ENCODE measurements around the gene TWNK. TPM values are rescaled to one million over a fixed set of nuclear protein-coding genes. Genes with fewer than 3 reads are reported as not detected.

TWNK gene
- polyA plus RNA-seq, 4 donors, result 9.6 to 15.9 (median 15.4) TPM

DNA sequence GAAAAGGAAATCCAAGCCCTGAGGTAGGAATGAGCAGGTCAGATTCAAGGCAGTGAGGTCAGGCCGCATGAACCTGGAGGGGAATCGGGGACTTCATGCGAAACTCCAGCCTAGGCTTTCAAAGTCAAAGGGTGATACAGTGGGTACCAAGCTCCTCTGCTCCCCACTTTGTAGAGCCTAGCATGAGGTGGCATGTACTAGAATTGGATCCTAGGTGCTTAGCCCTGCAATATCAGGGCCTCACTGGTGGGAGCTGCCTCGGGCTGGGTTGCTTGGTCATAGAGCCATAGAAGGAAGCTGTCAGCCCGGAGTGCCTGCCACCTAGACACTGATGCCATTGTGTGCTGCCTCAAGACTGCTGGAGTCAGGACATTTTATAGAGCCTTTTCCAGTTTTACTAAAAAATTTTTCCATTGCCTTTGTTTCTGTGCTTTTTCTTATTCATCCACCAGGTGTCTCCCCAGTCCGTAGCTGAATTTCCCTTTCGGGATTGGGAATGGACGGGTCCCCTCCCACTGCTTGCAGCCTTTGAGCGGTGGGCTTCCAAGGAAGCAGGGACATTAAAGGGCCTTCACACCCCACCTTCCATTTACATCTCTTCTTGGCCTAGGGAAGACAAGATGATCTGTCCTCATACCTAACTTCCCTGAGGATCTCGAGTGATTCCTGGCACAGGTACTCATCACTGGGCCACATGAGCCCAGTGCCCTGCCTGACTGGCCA lies 6.8 kb downstream of the TWNK start:
- DNase-seq (ENCODE audit: low read depth in 4 of 4, low spot score in 3 of 4), result no peak

DNA sequence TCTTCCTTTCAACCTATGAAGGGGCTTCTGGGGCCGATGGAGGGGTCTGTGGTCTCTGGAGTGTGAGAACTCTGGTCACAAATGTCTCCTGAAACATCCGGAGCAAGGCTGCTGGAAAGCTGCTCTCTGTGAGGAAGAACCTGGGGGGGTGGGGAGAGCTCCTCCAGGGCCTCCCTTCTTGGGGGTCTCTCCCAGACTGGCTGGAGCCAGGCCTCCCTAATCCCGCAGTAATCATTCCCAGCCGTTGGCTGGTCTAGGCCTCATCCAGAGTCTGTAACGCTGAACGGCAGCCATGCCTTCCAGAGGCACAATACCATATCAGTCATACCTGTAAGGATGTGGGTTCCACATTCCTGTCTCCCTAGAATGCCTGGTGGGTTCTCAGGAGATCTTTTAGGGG lies 7.8 kb downstream of the TWNK start:
- DNase-seq (ENCODE audit: low read depth in 4 of 4, low spot score in 3 of 4), result no peak

DNA sequence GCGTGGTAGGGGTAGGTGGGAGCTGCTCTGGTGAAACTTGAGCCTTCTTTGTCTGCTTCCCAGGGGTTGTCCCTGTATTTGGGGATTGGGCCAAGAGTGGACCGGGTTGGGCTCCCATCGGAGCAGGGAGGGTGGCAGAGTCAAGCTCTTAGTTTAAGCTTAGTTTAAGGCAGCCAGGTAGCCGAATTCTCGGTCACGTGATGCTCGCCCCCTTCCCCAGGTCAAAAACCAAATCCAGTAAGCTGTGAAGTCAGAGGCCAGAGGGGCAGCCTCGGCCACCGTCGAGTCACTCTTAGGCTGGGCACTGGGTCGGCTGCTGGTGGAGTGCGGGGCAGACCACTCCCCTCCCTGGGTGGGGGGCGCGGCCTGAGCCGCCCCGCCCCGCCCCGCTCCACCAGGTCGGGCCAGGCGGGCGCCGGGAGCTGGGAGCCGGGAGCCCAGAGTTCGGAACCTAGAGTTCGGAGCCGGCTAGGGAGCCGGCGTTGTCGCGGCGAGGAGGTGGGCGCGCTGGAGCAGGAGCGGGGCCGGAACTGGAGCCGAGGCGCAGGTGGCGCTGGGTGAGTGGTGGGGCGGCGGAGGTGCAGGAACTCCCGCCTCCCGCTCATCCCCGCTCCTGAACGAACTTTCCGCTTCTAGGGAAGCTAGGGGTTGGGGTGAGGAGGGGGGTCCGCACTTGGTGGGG lies 9.5 kb downstream of the TWNK start:
- no peak for DNase-seq (ENCODE audit: low read depth in 4 of 4, low spot score in 3 of 4)

DNA sequence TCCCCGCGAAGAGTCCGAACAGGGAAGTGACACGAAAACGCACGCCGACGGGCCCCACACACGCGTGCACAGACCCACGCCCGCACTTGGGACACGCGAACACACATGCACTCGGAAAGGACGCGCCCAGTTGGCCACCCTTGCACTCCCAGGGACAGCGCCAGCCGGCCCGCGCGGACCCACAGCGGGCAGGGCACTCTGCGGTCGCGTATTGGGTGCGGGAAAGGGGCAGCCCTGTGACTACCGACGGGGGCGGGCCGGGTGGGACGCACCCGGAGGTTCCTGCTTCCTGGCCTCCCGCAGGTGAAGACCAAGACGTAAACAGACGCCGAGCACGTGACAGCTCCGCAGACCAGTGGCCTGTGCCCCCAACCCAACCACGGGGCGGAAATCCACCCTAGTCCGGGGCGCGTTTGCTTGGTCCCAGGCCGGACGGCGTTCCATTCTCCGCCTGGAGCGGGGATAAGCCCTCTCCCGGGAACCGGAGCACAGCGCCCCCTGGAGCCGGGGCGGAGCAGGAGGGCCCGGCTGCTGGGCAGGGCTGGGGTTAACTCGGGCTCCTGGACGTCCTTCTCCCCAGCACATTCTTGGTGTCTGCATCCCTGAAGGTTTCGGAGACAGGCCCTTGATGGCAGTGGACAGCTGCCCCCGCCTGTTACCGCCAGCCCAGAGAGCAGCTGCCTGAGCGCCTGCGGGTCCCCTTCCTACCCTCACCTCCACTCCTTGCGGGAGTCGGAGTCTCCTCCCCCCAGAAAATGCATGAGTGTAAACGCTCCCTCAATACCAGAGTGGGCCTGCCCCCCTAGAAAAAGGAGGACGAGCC lies 10.2 kb downstream of the TWNK start:
- no peak for DNase-seq (ENCODE audit: low read depth in 4 of 4, low spot score in 3 of 4)

DNA sequence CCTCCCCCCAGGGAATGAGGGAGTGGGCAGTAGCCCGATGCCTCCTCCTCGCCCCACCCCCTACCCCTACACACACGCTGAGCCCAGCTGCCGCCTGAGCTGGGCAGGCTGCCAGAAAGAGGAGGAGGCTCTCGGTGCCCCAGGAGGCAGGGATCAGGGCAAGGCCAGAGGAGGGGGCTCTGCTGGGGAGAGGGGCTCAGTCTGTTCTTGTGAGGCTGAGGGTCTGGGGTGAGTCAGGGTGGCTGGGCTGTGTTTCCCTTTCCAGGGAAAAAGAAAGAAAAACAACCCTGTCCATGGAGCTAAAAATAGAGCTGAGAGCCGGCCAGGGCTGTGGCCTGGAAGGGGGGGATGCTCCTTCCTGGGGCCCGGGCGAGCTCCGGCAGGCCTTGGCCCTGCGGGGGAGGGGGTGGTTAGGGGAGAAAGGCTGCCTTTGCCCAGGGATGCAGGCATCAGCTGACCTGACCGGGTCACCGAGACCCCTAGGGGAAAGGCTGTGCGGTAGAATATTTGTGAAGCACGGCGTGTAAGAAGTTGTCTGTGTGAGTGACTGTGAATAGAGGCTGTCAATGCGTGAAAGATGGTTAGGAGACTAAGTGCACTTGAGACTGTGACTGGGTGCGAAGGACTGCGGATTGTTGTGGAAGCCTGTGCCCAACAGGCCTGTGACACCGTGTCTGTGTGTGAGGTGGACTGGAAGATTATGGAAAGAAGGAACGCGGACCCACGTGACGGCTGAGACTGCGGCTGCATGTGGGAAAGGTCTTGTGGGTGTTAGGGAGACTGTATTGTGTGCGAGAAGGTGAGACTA lies 11.0 kb downstream of the TWNK start:
- peak; percentile 81 to 87 (median 84) for DNase-seq (ENCODE audit: low read depth in 4 of 4, low spot score in 3 of 4)

DNA sequence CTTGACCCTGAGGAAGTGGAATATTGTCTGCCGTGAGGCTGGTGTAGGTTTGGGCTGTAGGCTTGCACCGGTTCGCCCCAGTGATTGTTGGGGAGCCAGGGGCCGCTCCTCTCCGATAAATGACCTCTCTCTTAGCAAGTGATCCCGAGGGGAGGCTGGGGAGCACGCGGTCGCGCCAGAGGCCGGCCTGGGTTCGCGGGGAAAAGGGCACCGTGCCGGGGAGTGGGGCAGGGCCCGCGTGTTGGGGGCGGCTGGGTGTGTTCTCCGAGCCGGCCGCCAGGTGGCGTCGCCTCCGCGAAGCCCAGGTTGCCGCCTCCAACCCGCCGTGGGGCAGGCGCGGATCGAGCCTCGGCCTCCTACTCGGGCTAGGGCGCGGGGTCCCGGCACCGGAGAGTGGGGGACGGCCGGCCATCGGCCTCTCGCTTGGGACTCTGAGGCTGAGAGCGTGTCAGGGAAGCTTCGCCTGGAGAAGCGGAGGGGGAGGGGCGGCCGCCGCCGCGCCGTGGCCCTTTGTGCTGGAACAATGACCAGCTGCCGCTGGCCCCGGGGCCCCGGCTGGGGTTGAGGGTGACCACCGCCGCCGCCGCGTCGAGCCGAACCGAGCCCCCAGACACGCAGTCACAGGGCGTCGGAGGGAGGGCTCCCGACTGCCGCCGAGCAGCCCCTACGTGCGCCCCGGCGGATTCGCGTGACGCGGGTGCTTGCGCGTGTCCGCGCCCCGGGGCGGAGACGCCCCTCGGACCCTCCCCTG lies 11.8 kb downstream of the TWNK start:
- peak in 1 of 4 donors; percentile 74 for DNase-seq (ENCODE audit: low read depth in 4 of 4, low spot score in 3 of 4)

DNA sequence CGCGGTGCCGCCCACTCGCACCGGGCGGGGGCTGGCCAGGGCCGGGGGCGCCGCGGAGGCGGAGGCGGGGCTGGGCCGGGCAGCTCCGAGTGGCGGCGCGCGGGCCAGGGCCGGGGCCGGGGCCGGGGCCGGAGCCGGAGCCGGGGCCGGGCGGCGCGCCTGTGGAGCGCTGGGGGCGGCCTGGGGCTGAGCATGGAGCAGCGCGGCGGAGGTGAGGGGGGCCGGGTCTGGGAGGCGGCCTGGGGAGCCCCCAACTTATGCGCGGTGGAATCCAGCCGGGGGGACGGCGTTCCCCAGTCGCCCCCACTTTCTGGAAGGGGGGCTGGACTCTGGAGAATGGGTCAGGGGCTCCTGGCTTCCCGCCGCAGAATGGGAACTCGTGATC lies 12.4 kb downstream of the TWNK start, which contains the start of gene LZTS2:
Gene LZTS2, plus strand, starts transcription at position 67 of the 385 bp plus-strand sequence. CDS start 2,731 bp downstream, outside the sequence.
- DNase-seq (ENCODE audit: low read depth in 4 of 4, low spot score in 3 of 4), result no peak

DNA sequence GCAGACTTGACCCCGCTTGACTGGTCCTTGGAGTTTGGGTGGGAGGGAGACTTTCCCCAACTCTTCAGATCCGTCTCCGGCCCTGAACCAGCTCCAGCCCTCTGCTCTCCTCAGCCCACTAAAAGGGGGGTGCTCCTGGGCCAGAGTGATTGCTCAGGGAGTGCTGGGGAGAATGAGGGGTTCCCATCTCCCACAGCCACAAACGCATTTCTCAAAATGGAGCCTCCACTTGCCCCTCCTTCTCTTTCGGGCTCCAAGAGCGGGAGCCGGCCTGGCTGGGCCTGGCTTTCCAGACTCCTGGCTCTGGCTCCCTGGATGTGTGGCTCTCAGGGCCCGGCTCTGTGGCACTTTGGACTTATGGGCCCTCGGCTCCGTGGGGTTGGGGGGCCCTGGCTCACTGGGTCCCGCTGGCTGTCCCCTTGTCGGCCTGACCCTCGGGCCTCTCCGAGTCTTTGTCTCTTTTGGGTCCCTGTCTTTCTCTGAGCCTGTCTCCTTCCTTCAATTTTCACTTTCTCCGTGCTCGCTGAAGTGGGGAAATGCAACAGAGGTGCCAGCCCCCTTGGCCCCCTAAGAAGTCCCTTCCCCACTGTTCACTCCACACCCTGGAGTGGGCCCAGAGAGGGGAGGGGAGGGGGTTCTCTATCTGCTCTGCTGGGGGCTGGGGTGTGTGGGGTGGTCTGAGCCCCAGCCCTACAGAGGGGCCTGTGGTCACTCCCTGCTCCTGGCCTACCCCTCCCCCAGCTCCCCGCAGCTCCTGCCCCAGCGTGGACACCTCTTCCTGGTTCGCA lies 13.0 kb downstream of the TWNK start:
- no peak for DNase-seq (ENCODE audit: low read depth in 4 of 4, low spot score in 3 of 4)

DNA sequence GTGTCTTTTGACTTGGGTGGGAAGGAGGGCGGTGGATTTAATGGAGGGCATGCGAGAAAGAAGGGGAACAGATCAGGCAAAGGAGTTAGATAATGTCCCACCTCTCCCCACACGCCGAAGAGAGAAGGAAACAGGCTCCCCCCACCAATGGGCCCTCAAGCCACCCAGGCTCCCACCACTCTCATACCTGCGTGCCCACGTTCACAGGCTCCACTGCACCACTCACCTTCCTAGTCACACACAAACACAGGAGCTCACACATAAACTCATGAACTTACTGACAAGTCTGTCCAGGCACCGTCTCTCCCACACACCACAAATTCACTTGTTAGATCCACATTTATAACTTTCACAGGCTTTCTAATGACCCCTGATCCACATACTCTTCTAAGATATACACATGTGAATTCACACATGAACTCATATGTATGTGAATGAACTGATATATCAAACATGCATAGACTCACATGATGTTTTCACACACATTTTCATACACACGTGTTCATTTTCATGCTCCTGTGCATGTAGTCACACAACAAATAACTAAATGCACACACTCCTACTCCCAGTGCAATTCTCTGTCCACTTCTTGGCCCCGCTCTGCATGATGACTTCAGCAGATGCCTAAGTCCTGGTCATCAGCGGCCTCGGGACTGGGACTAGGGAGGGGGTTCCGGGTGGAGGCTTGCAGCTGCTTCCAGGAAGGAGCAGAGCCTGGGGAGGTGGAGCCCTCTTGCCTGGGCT lies 13.7 kb downstream of the TWNK start:
- peak in 3 of 4 donors; percentile 65 to 80 (median 70) for DNase-seq (ENCODE audit: low read depth in 4 of 4, low spot score in 3 of 4)

DNA sequence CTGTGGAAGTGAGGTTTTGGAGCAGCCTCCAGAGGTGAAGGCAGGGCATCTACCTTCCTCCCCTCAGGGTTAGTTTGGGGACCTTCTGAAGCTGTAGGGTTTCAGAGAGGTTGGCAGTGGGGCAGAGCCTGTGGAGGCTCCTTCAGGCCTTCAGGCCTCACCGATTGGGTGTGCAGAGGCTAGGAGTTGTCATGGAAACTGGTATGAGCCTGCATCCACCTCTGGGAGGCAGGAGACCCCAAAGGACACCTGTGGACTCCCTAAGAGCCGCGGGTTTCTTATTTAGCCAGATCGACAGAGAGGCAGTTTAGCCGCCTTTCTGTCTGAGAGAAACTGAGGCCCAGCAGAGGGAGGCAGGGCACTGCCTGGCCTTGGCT lies 14.3 kb downstream of the TWNK start:
- DNase-seq (ENCODE audit: low read depth in 4 of 4, low spot score in 3 of 4), result no peak

DNA sequence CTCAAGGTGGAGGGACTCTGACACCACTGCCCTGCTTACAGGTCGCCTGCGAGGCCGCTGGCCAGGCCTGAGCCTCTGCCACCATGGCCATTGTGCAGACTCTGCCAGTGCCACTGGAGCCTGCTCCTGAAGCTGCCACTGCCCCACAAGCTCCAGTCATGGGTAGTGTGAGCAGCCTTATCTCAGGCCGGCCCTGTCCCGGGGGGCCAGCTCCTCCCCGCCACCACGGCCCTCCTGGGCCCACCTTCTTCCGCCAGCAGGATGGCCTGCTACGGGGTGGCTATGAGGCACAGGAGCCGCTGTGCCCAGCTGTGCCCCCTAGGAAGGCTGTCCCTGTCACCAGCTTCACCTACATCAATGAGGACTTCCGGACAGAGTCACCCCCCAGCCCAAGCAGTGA lies 15.1 kb downstream of the TWNK start:
- no peak for DNase-seq (ENCODE audit: low read depth in 4 of 4, low spot score in 3 of 4)

DNA sequence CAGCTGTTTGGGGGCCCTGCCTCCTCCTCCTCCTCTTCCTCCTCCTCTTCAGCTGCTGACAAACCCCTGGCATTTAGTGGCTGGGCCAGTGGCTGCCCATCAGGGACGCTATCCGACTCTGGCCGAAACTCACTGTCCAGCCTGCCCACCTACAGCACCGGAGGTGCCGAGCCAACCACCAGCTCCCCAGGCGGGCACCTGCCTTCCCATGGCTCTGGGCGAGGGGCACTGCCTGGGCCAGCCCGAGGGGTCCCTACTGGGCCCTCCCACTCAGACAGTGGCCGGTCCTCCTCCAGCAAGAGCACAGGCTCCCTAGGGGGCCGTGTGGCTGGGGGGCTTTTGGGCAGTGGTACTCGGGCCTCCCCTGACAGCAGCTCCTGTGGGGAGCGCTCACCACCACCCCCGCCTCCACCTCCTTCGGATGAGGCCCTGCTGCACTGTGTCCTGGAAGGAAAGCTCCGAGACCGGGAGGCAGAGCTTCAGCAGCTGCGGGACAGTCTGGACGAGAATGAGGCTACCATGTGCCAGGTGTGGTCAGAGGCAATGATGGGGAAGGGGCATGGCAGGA lies 16.4 kb downstream of the TWNK start:
- DNase-seq (ENCODE audit: low read depth in 4 of 4, low spot score in 3 of 4), result no peak

DNA sequence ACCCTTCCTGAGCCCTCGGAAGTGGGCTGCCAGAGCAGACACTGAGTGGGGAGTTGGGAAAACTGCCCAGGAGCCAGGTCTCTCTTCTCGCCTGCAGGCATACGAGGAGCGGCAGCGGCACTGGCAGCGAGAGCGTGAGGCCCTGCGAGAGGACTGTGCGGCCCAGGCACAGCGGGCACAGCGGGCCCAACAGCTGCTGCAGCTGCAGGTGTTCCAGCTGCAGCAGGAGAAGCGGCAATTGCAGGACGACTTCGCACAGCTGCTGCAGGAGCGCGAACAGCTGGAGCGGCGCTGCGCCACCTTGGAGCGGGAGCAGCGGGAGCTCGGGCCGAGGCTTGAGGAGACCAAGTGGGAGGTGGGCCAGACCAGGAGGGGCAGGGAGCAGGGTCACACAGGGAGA lies 18.0 kb downstream of the TWNK start:
- DNase-seq (ENCODE audit: low read depth in 4 of 4, low spot score in 3 of 4), result no peak

DNA sequence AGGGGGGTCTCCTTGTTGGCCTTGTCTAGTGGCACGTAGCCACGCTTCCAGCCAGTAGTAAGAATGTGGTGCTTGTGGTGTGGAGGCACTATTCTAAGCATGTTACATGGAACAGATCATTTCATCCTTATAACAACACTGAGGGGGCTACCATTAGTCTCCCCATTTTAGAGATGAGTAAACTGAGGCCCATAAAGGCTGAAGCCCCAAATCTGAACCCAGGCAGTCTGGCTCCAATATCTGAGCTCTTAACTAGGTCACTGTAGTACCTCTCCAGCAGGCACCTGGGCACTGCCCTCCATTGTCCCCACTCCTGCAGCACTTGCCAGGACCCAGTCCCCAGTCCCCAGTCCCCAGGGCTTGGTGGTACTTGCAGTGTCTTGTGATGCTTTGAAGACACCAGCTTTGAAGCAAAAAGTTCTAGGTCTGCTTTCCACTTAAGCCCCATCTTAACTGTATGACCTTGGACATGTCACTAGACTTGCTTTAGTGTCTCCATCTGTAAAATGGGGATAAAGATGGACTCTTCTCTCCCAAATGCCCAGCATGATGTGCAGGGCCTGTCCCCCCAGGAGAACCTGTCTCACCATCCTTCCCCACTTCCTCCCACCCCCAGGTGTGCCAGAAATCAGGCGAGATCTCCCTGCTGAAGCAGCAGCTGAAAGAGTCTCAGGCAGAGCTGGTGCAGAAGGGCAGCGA lies 18.7 kb downstream of the TWNK start:
- no peak for DNase-seq (ENCODE audit: low read depth in 4 of 4, low spot score in 3 of 4)

DNA sequence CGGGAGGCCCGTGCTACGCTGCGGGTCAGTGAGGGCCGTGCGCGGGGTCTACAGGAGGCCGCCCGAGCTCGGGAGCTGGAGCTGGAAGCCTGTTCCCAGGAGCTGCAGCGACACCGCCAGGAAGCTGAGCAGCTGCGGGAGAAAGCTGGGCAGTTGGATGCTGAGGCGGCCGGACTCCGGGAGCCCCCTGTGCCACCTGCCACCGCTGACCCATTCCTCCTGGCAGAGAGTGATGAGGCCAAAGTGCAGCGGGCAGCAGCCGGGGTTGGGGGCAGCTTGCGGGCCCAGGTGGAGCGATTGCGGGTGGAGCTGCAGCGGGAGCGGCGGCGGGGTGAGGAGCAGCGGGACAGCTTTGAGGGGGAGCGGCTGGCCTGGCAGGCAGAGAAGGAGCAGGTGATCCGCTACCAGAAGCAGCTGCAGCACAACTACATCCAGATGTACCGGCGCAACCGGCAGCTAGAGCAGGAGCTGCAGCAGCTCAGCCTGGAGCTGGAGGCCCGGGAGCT lies 19.3 kb downstream of the TWNK start:
- no peak for DNase-seq (ENCODE audit: low read depth in 4 of 4, low spot score in 3 of 4)

DNA sequence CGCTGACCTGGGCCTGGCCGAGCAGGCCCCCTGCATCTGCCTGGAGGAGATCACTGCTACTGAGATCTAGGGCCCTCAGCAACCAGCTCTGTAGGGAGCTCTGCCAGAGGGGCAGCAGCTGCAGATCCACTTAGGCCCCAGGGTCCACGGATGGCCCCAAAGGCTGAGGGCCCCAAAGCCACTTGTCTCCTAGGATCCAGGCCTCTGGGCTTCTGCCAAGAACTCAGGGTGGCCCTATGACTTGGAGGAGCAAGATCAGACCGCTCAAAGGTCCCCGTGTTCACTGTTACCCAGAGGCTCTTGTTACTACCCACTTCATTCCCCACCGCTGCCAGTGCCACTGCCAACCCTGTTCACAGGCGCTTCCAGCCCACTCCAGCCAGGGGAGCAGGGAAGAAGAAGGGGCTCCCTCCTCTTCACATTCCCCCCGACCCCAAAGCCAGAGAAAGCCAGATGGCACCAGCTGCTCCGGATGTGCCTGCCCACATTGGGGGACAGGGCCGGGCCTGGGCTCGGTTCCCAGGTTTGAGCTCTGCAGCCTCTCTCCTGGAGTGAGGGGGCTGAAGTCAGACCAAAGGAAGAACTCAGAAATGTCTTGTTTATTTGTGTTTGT lies 19.9 kb downstream of the TWNK start:
- no peak for DNase-seq (ENCODE audit: low read depth in 4 of 4, low spot score in 3 of 4)

All from left renal pelvis (tissue), 4 donors.